Stimulated activated CD8-positive, alpha-beta memory T cell treated with anti-CD3 and anti-CD28 coated beads, Interleukin-7, amount 100 ng/mL, for 4 hours (primary cell): ENCODE measurements around the gene SLC5A2.
"Not testable (repeated sequence)": the region's sequence is repeated elsewhere in the genome, so short reads cannot be mapped to it uniquely, and the experiment has no call there.

ENCODE experiments used
- DNase-seq, 2 donors: peaks; one replicate each; pipeline ENCODE4 v3.0.0-alpha.2; 2020; ENCODE audit warnings: low read depth in 2 of 2

SLC5A2 gene

GRCh38 chr16:31475946-31476302 lies 7.0 kb upstream of the SLC5A2 start:
- no peak for DNase-seq

GRCh38 chr16:31476303-31477219 lies 6.4 kb upstream of the SLC5A2 start:
- peak; percentile 80 to 84 for DNase-seq

- peak in 1 of 2 donors; percentile 21 for DNase-seq
Measured at GRCh38 chr16:31477220-31478216, 5.4 kb upstream of the SLC5A2 start.

GRCh38 chr16:31478956-31479355 lies 4.0 kb upstream of the SLC5A2 start:
- DNase-seq, result no peak

GRCh38 chr16:31479751-31480150 lies 3.2 kb upstream of the SLC5A2 start:
- no peak for DNase-seq

- DNase-seq, result no peak
Measured at GRCh38 chr16:31480851-31481536, 1.9 kb upstream of the SLC5A2 start.

GRCh38 chr16:31484048-31484447 lies 1.1 kb downstream of the SLC5A2 start:
- DNase-seq, result not testable (repeated sequence)

GRCh38 chr16:31484491-31485171 lies 1.7 kb downstream of the SLC5A2 start:
- no peak for DNase-seq

GRCh38 chr16:31485571-31485970 lies 2.6 kb downstream of the SLC5A2 start:
- DNase-seq, result no peak

- DNase-seq, result no peak
Measured at GRCh38 chr16:31486045-31486444, 3.1 kb downstream of the SLC5A2 start.

GRCh38 chr16:31487071-31487719 lies 4.3 kb downstream of the SLC5A2 start:
- DNase-seq, result no peak

- peak; percentile 48 to 59 for DNase-seq
Measured at GRCh38 chr16:31487720-31488467, 5.0 kb downstream of the SLC5A2 start.

GRCh38 chr16:31488468-31489297 lies 5.8 kb downstream of the SLC5A2 start:
- DNase-seq, result no peak

GRCh38 chr16:31489298-31489564 lies 6.3 kb downstream of the SLC5A2 start:
- DNase-seq, result no peak

GRCh38 chr16:31489616-31490584 lies 7.0 kb downstream of the SLC5A2 start:
- DNase-seq, result no peak

- DNase-seq, result no peak
Measured at GRCh38 chr16:31491778-31492418, 9.0 kb downstream of the SLC5A2 start.

GRCh38 chr16:31493506-31494125 lies 10.7 kb downstream of the SLC5A2 start:
- DNase-seq, result no peak
